HepG2 (cell line): ENCODE data around the gene LMTK2. TPM values are rescaled to one million over a fixed set of nuclear protein-coding genes. Genes with fewer than 3 reads are reported as not detected.
A peak's percentile ranks its signal among the peaks of the same experiment; 100 is the strongest.

Experiments
- CCAR2 ChIP-seq: fragments of 200-400 bp; formaldehyde crosslinking; optimal IDR thresholded peaks from 2 replicates; pipeline ENCODE3; 2018; ENCODE audit warnings: low read depth, mild to moderate bottlenecking, low read length, moderate library complexity
- ETV5 ChIP-seq: IDR thresholded peaks from 2 replicates; pipeline ENCODE4 v1.6.1; 2018; ENCODE audit warnings: missing biosample characterization, missing genetic modification reagents, inconsistent platforms, borderline replicate concordance
- HES4 ChIP-seq: sonication (generic); formaldehyde crosslinking; IDR thresholded peaks from 2 replicates; pipeline ENCODE4 v1.9.0; 2021; ENCODE audit warnings: mild to moderate bottlenecking, missing genetic modification reagents, borderline replicate concordance
- REPIN1 ChIP-seq: sonication (generic); formaldehyde crosslinking; IDR thresholded peaks from 2 replicates; pipeline ENCODE4 v1.8.0; 2022; ENCODE audit warnings: missing genetic modification reagents, low read depth, mild to moderate bottlenecking, borderline replicate concordance
- SALL2 ChIP-seq: sonication (generic); formaldehyde crosslinking; IDR thresholded peaks from 2 replicates; pipeline ENCODE4 v1.8.1; 2023; ENCODE audit warnings: mild to moderate bottlenecking, missing genetic modification reagents, inconsistent platforms
- SATB2 ChIP-seq: sonication (generic); formaldehyde crosslinking; IDR thresholded peaks from 2 replicates; pipeline ENCODE4 v1.5.0; 2020; ENCODE audit warnings: missing genetic modification reagents
- TOPORS ChIP-seq: sonication (generic); formaldehyde crosslinking; IDR thresholded peaks from 2 replicates; pipeline ENCODE4 v1.8.0; 2023; ENCODE audit warnings: mild to moderate bottlenecking, missing genetic modification reagents
- ZNF331 ChIP-seq: sonication (generic); formaldehyde crosslinking; IDR thresholded peaks from 2 replicates; pipeline ENCODE4 v1.4.0; 2020; ENCODE audit warnings: missing genetic modification reagents
- ZNF556 ChIP-seq: sonication (generic); formaldehyde crosslinking; IDR thresholded peaks from 2 replicates; pipeline ENCODE4 v1.4.0; 2020; ENCODE audit warnings: mild to moderate bottlenecking, missing genetic modification reagents, borderline replicate concordance
- ZNF598 ChIP-seq: sonication (generic); formaldehyde crosslinking; IDR thresholded peaks from 2 replicates; pipeline ENCODE4 v1.5.1; 2020; ENCODE audit warnings: mild to moderate bottlenecking, missing genetic modification reagents, borderline replicate concordance
- ZNF768 ChIP-seq: sonication (generic); formaldehyde crosslinking; IDR thresholded peaks from 2 replicates; pipeline ENCODE4 v1.4.0; 2020; ENCODE audit warnings: missing genetic modification reagents
- ZNF879 ChIP-seq: sonication (generic); formaldehyde crosslinking; IDR thresholded peaks from 2 replicates; pipeline ENCODE4 v1.8.1; 2023; ENCODE audit warnings: missing genetic modification reagents
- polyA plus RNA-seq, 8 experiments: library from polyadenylated mRNA; depleted of rRNA in 3 of 8; stranded (reverse) in 7 of 8; unstranded in 1 of 8; fragments of >200 nt; fragmentation: Illumina TruSeq in 4 of 8; extraction: Trizol in 4 of 8; gene quantifications; 2 replicates each; pipeline versions ENCODE4 v1.2.1 to v1.2.3, GENCODE V29; 2011 to 2016; ENCODE audit warnings: low read depth in 4 of 8, missing spikeins in 1 of 8, mixed read lengths in 1 of 8; ENCODE audit not compliant: insufficient read depth in 1 of 8
- total RNA-seq, 5 experiments: library from RNA; depleted of rRNA; stranded (reverse); fragments of >200 nt; fragmentation: Illumina TruSeq; extraction: Trizol; gene quantifications; 2 replicates each; pipeline ENCODE4 v1.2.3, GENCODE V29; 2016; ENCODE audit warnings: low read depth in 1 of 5
- TF ChIP-seq, protein P1 (sequence below): sonication (generic); formaldehyde crosslinking; IDR thresholded peaks from 2 replicates; pipeline ENCODE4 v1.9.0; 2021; ENCODE audit warnings: missing genetic modification reagents, mild to moderate bottlenecking, borderline replicate concordance
- TF ChIP-seq, protein P2 (sequence below): sonication (generic); formaldehyde crosslinking; IDR thresholded peaks from 2 replicates; pipeline ENCODE4 v1.4.0; 2020; ENCODE audit warnings: missing genetic modification reagents
- TF ChIP-seq, protein P3 (sequence below): sonication (generic); formaldehyde crosslinking; IDR thresholded peaks from 2 replicates; pipeline ENCODE4 v1.9.0; 2021; ENCODE audit warnings: missing genetic modification reagents, borderline replicate concordance
- TF ChIP-seq, protein P4 (sequence below), 2 experiments: sonication (generic) in 1 of 2; formaldehyde crosslinking in 1 of 2; IDR thresholded peaks; 2 replicates each; pipeline versions ENCODE4 v1.6.1 to v1.9.0; 2014 to 2022; ENCODE audit warnings: antibody characterized with exemption in 1 of 2, borderline replicate concordance in 1 of 2, inconsistent platforms in 1 of 2, low read depth in 1 of 2, missing genetic modification reagents in 1 of 2

The LMTK2 gene
- total and polyA plus RNA-seq, 2 of the 13 experiments (the other 11 are each of a cell fraction or from before 2014, with no cell fraction given), result 9.5 to 11.7 TPM

DNA sequence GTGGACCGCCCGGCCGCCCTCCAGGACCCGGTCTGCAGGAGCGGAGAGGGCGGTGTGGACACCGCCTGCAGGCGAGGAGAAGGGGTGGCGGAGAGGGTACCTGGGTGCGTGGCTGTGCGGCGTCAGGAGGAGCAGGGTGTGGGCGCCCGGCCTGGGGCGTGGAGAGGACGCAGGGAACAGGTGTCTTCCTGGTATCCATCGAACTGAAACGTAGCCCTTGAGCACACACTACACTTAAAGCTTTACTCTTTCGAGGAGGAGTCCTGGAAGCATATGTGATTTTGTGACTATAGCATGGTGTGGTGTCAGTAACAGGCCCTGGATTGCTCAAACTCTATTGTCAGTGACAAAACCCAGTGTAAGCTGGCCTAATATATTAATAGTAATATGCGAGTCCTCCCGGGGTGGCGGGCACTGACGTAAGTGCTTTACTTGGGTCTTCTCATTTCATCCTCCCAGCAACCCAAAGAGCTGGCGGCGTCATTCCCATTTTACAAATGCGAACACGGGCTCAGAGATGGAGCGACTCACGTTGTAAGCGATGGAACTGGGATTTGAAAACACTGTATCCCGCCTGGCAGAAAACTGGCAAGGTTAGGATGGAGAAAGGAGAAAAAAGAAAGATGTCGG, 145.9 kb downstream of the LMTK2 start (continued):
- TF ChIP-seq, protein P1, sequence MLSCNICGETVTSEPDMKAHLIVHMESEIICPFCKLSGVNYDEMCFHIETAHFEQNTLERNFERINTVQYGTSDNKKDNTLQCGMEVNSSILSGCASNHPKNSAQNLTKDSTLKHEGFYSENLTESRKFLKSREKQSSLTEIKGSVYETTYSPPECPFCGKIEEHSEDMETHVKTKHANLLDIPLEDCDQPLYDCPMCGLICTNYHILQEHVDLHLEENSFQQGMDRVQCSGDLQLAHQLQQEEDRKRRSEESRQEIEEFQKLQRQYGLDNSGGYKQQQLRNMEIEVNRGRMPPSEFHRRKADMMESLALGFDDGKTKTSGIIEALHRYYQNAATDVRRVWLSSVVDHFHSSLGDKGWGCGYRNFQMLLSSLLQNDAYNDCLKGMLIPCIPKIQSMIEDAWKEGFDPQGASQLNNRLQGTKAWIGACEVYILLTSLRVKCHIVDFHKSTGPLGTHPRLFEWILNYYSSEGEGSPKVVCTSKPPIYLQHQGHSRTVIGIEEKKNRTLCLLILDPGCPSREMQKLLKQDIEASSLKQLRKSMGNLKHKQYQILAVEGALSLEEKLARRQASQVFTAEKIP (CRISPR knock-in tag), result no peak
- TF ChIP-seq REPIN1 (CRISPR knock-in tag) (no peak), ZNF879 (CRISPR knock-in tag) (no peak), SATB2 (CRISPR knock-in tag) (no peak), HES4 (CRISPR knock-in tag) (no peak), SALL2 (no peak), ETV5 (CRISPR knock-in tag) (no peak), ZNF598 (CRISPR knock-in tag) (0 out of 2 replicates have a peak, but pooled peaks have one; percentile 9), ZNF556 (CRISPR knock-in tag) (no peak), ZNF331 (CRISPR knock-in tag) (no peak), ZNF768 (CRISPR knock-in tag) (no peak), TOPORS (CRISPR knock-in tag) (no peak), CCAR2 (no peak)
- TF ChIP-seq, protein P2, sequence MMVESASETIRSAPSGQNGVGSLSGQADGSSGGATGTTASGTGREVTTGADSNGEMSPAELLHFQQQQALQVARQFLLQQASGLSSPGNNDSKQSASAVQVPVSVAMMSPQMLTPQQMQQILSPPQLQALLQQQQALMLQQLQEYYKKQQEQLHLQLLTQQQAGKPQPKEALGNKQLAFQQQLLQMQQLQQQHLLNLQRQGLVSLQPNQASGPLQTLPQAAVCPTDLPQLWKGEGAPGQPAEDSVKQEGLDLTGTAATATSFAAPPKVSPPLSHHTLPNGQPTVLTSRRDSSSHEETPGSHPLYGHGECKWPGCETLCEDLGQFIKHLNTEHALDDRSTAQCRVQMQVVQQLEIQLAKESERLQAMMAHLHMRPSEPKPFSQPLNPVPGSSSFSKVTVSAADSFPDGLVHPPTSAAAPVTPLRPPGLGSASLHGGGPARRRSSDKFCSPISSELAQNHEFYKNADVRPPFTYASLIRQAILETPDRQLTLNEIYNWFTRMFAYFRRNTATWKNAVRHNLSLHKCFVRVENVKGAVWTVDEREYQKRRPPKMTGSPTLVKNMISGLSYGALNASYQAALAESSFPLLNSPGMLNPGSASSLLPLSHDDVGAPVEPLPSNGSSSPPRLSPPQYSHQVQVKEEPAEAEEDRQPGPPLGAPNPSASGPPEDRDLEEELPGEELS (CRISPR knock-in tag), result no peak
- TF ChIP-seq, protein P3, sequence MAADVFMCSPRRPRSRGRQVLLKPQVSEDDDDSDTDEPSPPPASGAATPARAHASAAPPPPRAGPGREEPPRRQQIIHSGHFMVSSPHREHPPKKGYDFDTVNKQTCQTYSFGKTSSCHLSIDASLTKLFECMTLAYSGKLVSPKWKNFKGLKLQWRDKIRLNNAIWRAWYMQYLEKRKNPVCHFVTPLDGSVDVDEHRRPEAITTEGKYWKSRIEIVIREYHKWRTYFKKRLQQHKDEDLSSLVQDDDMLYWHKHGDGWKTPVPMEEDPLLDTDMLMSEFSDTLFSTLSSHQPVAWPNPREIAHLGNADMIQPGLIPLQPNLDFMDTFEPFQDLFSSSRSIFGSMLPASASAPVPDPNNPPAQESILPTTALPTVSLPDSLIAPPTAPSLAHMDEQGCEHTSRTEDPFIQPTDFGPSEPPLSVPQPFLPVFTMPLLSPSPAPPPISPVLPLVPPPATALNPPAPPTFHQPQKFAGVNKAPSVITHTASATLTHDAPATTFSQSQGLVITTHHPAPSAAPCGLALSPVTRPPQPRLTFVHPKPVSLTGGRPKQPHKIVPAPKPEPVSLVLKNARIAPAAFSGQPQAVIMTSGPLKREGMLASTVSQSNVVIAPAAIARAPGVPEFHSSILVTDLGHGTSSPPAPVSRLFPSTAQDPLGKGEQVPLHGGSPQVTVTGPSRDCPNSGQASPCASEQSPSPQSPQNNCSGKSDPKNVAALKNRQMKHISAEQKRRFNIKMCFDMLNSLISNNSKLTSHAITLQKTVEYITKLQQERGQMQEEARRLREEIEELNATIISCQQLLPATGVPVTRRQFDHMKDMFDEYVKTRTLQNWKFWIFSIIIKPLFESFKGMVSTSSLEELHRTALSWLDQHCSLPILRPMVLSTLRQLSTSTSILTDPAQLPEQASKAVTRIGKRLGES (CRISPR knock-in tag), result no peak
- TF ChIP-seq, protein P4, sequence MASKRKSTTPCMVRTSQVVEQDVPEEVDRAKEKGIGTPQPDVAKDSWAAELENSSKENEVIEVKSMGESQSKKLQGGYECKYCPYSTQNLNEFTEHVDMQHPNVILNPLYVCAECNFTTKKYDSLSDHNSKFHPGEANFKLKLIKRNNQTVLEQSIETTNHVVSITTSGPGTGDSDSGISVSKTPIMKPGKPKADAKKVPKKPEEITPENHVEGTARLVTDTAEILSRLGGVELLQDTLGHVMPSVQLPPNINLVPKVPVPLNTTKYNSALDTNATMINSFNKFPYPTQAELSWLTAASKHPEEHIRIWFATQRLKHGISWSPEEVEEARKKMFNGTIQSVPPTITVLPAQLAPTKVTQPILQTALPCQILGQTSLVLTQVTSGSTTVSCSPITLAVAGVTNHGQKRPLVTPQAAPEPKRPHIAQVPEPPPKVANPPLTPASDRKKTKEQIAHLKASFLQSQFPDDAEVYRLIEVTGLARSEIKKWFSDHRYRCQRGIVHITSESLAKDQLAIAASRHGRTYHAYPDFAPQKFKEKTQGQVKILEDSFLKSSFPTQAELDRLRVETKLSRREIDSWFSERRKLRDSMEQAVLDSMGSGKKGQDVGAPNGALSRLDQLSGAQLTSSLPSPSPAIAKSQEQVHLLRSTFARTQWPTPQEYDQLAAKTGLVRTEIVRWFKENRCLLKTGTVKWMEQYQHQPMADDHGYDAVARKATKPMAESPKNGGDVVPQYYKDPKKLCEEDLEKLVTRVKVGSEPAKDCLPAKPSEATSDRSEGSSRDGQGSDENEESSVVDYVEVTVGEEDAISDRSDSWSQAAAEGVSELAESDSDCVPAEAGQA (IDR thresholded peaks at IDR 0.05; ENCODE audit: low read depth), result no peak
- TF ChIP-seq, protein P4 (CRISPR knock-in tag; IDR thresholded peaks at IDR 0.05; ENCODE audit: borderline replicate concordance), result no peak
